HCT116 (cell line): ENCODE data around the gene P2RX3. TPM values are rescaled to one million over a fixed set of nuclear protein-coding genes. Genes with fewer than 3 reads are reported as not detected.
A peak's percentile ranks its signal among the peaks of the same experiment; 100 is the strongest.

ENCODE experiments used
- ATAC-seq: fragments of 200-7000 bp; cut with Tn5 transposase; 2 replicates; pipeline ENCODE4 v1.9.1; 2020; ENCODE audit warnings: mild to moderate bottlenecking, moderate library complexity
- BruUV-seq: library from RNA; stranded (reverse); fragments of 400-500 nt; replicated peaks from 2 replicates; lab custom pipeline; 2021; lab: Mats Ljungman, UMichigan
- CTCF ChIA-PET: fragments of 300-600 bp; sonication (Branson Sonifier 250); formaldehyde crosslinking; loops from one replicate; lab custom pipeline; 2021; ENCODE audit warnings: antibody characterized with exemption; lab: Charles Lee
- POLR2A ChIA-PET: fragments of 300-600, 350-600 bp; sonication (Branson Sonifier 250); formaldehyde crosslinking; loops from one replicate; lab custom pipeline; 2021; ENCODE audit warnings: antibody characterized with exemption; lab: Charles Lee
- RAD21 ChIA-PET, 2 experiments: fragments of 300-600 bp; sonication (Branson Sonifier 250); formaldehyde crosslinking; loops; one replicate each; lab custom pipeline; 2023; ENCODE audit warnings: low total read pairs in 2 of 2; ENCODE audit not compliant: uncharacterized antibody in 2 of 2, unreplicated experiment in 2 of 2, low non-redundant PET in 1 of 2; lab: Charles Lee
- DNase-seq: peaks from one replicate; pipeline ENCODE4 v3.0.0-alpha.2; 2010; ENCODE audit warnings: low read depth, low spot score
- H2AFZ ChIP-seq: fragments of 200-600 bp; shearing (Covaris generic), sonication (generic); 2 replicates; pipeline ENCODE4 v1.6.1; 2017; ENCODE audit warnings: low read depth, mixed run types, mixed read lengths, antibody characterized with exemption, low read length; ENCODE audit not compliant: poor library complexity, severe bottlenecking
- H3K27ac ChIP-seq: 2 replicates; pipeline ENCODE4 v1.5.1; 2012; ENCODE audit warnings: low read depth, low read length
- H3K27me3 ChIP-seq: fragments of 200-600 bp; sonication (generic); 2 replicates; pipeline ENCODE4 v1.6.1; 2016; ENCODE audit warnings: mixed run types, low read length, mixed read lengths; ENCODE audit not compliant: insufficient read depth
- H3K36me3 ChIP-seq, 2 experiments: fragments of 200-500 bp in 1 of 2; fragments of 200-600 bp in 1 of 2; sonication (Bioruptor generic) in 1 of 2; sonication (generic) in 1 of 2; 2 replicates each; pipeline versions ENCODE4 v1.5.1 to v1.6.1; 2014 to 2016; ENCODE audit warnings: low read length in 2 of 2, inconsistent platforms in 1 of 2, mixed read lengths in 1 of 2, mixed run types in 1 of 2; ENCODE audit not compliant: insufficient read depth in 2 of 2, control insufficient read depth in 1 of 2
- H3K4me1 ChIP-seq, 2 experiments: fragments of 200-600 bp in 1 of 2; sonication (generic) in 1 of 2; 2 replicates each; pipeline versions ENCODE4 v1.5.1 to v1.6.1; 2012 to 2017; ENCODE audit warnings: low read length in 2 of 2, inconsistent platforms in 1 of 2, mild to moderate bottlenecking in 1 of 2, mixed read lengths in 1 of 2, mixed run types in 1 of 2, moderate library complexity in 1 of 2; ENCODE audit not compliant: insufficient read depth in 2 of 2, control insufficient read depth in 1 of 2
- H3K4me2 ChIP-seq: fragments of 200-600 bp; sonication (generic); 2 replicates; pipeline ENCODE4 v1.6.1; 2017; ENCODE audit warnings: mixed run types, low read length, mixed read lengths
- H3K4me3 ChIP-seq, 2 experiments: fragments of 200-600 bp in 1 of 2; sonication (generic) in 1 of 2; replicated peaks in 1 of 2; 2 replicates each; pipeline ENCODE4 v1.5.1; 2011 to 2016; ENCODE audit warnings: low read length in 2 of 2, control low read depth in 1 of 2, low read depth in 1 of 2, mild to moderate bottlenecking in 1 of 2, mixed read lengths in 1 of 2, mixed run types in 1 of 2
- H3K79me2 ChIP-seq: fragments of 200-600 bp; sonication (generic); 2 replicates; pipeline ENCODE4 v1.6.1; 2017; ENCODE audit warnings: mild to moderate bottlenecking, mixed run types, low read length, moderate library complexity, mixed read lengths; ENCODE audit not compliant: insufficient read depth
- H3K9ac ChIP-seq: fragments of 200-600 bp; sonication (generic); 2 replicates; pipeline ENCODE4 v1.6.1; 2016; ENCODE audit warnings: low read length, mixed read lengths
- H3K9me2 ChIP-seq: fragments of 200-600 bp; sonication (generic), shearing (Covaris generic); 2 replicates; pipeline ENCODE4 v1.6.1; 2017; ENCODE audit warnings: mixed run types, mild to moderate bottlenecking, moderate library complexity; ENCODE audit not compliant: insufficient read depth
- H3K9me3 ChIP-seq, 2 experiments: fragments of 200-500 bp in 1 of 2; fragments of 200-600 bp in 1 of 2; sonication (Bioruptor generic) in 1 of 2; sonication (generic) in 1 of 2; 2 replicates each; pipeline ENCODE4 v1.6.1; 2014 to 2017; ENCODE audit warnings: low read length in 2 of 2, mixed read lengths in 2 of 2, inconsistent platforms in 1 of 2, low read depth in 1 of 2, mild to moderate bottlenecking in 1 of 2, mixed run types in 1 of 2, moderate library complexity in 1 of 2; ENCODE audit not compliant: control insufficient read depth in 1 of 2, insufficient read depth in 1 of 2
- H4K20me1 ChIP-seq: fragments of 200-600 bp; sonication (generic), shearing (Covaris generic); 2 replicates; pipeline ENCODE4 v1.6.1; 2017; ENCODE audit warnings: mixed run types, mild to moderate bottlenecking, moderate library complexity; ENCODE audit not compliant: insufficient read depth
- CBX3 ChIP-seq: IDR thresholded peaks from 2 replicates; pipeline ENCODE4 v1.6.1; 2012; ENCODE audit warnings: low read depth
- EZH2 ChIP-seq: fragments of 200-600 bp; sonication (generic); IDR thresholded peaks from 2 replicates; pipeline ENCODE4 v1.6.1; 2017; ENCODE audit warnings: antibody characterized with exemption, mixed run types
- FOSL1 ChIP-seq: IDR thresholded peaks from 2 replicates; pipeline ENCODE4 v1.6.1; 2012; ENCODE audit warnings: low read depth
- POLR2A ChIP-seq: IDR thresholded peaks from 2 replicates; pipeline ENCODE4 v1.7.0; 2011; ENCODE audit warnings: borderline replicate concordance; ENCODE audit not compliant: insufficient read depth, insufficient read length; ENCODE audit errors: extremely low read depth
- SIN3A ChIP-seq: IDR thresholded peaks from 2 replicates; pipeline ENCODE4 v1.6.1; 2012; ENCODE audit warnings: low read depth
- SP1 ChIP-seq: IDR thresholded peaks from 2 replicates; pipeline ENCODE4 v1.6.1; 2012; ENCODE audit warnings: low read depth
- YY1 ChIP-seq: IDR thresholded peaks from 2 replicates; pipeline ENCODE4 v1.6.1; 2011; ENCODE audit warnings: low read length, low read depth, moderate library complexity, mild to moderate bottlenecking; ENCODE audit not compliant: insufficient replicate concordance; ENCODE audit errors: extremely low read depth
- intact Hi-C: fragments of 100-400 bp; cut with micrococcal nuclease; formaldehyde crosslinking; loops from 2 replicates; pipeline ENCODE4 v1.10.0; 2022
- total RNA-seq: library from RNA; stranded (reverse); gene quantifications from one replicate; pipeline ENCODE4 v1.2.1, GENCODE V29; 2021; ENCODE audit not compliant: unreplicated experiment
- TF ChIP-seq, protein P1 (sequence below): IDR thresholded peaks from 2 replicates; pipeline ENCODE4 v1.6.1; 2011; ENCODE audit warnings: mild to moderate bottlenecking, low read length, moderate library complexity; ENCODE audit not compliant: insufficient replicate concordance; ENCODE audit errors: extremely low read depth
- TF ChIP-seq, protein P2 (sequence below): IDR thresholded peaks from 2 replicates; pipeline ENCODE4 v1.6.1; 2012; ENCODE audit warnings: low read depth
- TF ChIP-seq, protein P3 (sequence below): IDR thresholded peaks from 2 replicates; pipeline ENCODE4 v1.6.1; 2012

The P2RX3 gene
- total RNA-seq, 1 experiment from 2014 or later, result not detected

DNA sequence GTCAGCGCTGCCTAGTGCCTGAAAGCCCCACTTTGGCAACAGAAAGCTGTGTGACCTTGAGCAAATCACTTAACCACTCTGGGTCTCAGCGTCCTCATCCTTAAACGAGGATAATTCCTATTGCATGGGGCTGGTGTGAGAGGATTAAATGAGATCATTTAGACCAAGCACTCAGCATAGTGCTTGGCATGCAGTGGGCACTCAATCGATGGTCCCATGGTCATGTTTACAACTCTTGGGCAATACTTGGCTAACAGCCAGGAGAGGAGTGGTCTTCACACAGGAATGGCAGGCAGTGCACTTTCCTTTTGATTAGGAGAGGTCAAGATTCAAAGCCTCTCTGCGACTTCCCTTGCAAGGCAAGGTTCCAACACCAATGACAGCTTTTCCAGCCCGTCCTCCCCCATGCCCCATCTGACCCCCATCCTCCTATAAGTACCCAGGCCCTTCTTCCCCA is 27.5 kb upstream of the P2RX3 start:
- Histone ChIP-seq H3K4me2 (peak overlapping the region; percentile 91), H3K9me2 (no peaks in the 10 kb centered on the region), H3K27ac (peak overlapping the region; percentile 84), H3K4me3 (peak overlapping the region; percentile 52 to 63), H3K27me3 (no peaks in the 10 kb centered on the region), H3K79me2 (0 out of 2 replicates have a peak, but pooled peaks cover 4% of the 10 kb centered on the region), H2AFZ (no peak overlapping the region), H3K36me3 (peaks cover 13 to 14% of the 10 kb centered on the region in 2 experiments; a peak in 3 of 4 replicates), H3K4me1 (peaks cover 13 to 23% of the 10 kb centered on the region in 2 experiments), H4K20me1 (no peaks in the 10 kb centered on the region), H3K9ac (peak overlapping the region; percentile 65), H3K9me3 (no peaks in the 10 kb centered on the region)
- ChIA-PET POLR2A (interaction anchor here (1.0 to 4.7 kb wide), 2 partner anchors 13 to 32 kb away, joined by 3 to 42 read pairs; partner anchors contain the start of gene TNKS1BP1), RAD21 (interaction anchor here in 1 of 2 experiments (1.5 kb wide), 1 partner anchor 12 kb away, joined by 6 read pairs; no protein-coding TSS in a partner anchor), CTCF (interaction anchor here (1.7 kb wide), 1 partner anchor 11 kb away, joined by 13 read pairs; no protein-coding TSS in a partner anchor)
- BruUV-seq, result TSS peak; percentile 31
- intact Hi-C loops, result no loop called here
- DNase-seq (no peak), ATAC-seq (no peak)
- TF ChIP-seq, protein P1, sequence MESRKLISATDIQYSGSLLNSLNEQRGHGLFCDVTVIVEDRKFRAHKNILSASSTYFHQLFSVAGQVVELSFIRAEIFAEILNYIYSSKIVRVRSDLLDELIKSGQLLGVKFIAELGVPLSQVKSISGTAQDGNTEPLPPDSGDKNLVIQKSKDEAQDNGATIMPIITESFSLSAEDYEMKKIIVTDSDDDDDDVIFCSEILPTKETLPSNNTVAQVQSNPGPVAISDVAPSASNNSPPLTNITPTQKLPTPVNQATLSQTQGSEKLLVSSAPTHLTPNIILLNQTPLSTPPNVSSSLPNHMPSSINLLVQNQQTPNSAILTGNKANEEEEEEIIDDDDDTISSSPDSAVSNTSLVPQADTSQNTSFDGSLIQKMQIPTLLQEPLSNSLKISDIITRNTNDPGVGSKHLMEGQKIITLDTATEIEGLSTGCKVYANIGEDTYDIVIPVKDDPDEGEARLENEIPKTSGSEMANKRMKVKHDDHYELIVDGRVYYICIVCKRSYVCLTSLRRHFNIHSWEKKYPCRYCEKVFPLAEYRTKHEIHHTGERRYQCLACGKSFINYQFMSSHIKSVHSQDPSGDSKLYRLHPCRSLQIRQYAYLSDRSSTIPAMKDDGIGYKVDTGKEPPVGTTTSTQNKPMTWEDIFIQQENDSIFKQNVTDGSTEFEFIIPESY, result no peak
- TF ChIP-seq SIN3A (no peak), CBX3 (no peak), YY1 (no peak), EZH2 (no peak), FOSL1 (no peak), POLR2A (no peak), SP1 (no peak)
- TF ChIP-seq, protein P2, sequence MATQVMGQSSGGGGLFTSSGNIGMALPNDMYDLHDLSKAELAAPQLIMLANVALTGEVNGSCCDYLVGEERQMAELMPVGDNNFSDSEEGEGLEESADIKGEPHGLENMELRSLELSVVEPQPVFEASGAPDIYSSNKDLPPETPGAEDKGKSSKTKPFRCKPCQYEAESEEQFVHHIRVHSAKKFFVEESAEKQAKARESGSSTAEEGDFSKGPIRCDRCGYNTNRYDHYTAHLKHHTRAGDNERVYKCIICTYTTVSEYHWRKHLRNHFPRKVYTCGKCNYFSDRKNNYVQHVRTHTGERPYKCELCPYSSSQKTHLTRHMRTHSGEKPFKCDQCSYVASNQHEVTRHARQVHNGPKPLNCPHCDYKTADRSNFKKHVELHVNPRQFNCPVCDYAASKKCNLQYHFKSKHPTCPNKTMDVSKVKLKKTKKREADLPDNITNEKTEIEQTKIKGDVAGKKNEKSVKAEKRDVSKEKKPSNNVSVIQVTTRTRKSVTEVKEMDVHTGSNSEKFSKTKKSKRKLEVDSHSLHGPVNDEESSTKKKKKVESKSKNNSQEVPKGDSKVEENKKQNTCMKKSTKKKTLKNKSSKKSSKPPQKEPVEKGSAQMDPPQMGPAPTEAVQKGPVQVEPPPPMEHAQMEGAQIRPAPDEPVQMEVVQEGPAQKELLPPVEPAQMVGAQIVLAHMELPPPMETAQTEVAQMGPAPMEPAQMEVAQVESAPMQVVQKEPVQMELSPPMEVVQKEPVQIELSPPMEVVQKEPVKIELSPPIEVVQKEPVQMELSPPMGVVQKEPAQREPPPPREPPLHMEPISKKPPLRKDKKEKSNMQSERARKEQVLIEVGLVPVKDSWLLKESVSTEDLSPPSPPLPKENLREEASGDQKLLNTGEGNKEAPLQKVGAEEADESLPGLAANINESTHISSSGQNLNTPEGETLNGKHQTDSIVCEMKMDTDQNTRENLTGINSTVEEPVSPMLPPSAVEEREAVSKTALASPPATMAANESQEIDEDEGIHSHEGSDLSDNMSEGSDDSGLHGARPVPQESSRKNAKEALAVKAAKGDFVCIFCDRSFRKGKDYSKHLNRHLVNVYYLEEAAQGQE, result no peak
- TF ChIP-seq, protein P3, sequence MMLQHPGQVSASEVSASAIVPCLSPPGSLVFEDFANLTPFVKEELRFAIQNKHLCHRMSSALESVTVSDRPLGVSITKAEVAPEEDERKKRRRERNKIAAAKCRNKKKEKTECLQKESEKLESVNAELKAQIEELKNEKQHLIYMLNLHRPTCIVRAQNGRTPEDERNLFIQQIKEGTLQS, result no peak
